SU-DHL-6 (cell line): ENCODE results near the gene HOXB1.

Experiments used
- H2AFZ ChIP-seq: fragments of 200-600 bp; sonication (generic); 2 replicates; pipeline ENCODE4 v1.6.1; 2014; ENCODE audit warnings: low read depth, mild to moderate bottlenecking, moderate library complexity, mixed read lengths, antibody characterized with exemption, low read length; ENCODE audit not compliant: severe bottlenecking
- H3F3A ChIP-seq: fragments of 200-600 bp; shearing (Covaris generic); 2 replicates; pipeline ENCODE4 v1.6.0; 2016; ENCODE audit warnings: antibody characterized with exemption, mild to moderate bottlenecking; ENCODE audit not compliant: insufficient read depth
- H3K27ac ChIP-seq: fragments of 200-600 bp; sonication (generic); 2 replicates; pipeline ENCODE4 v1.5.1; 2016; ENCODE audit warnings: low read depth, mild to moderate bottlenecking, low read length, moderate library complexity, mixed read lengths
- H3K27me3 ChIP-seq: fragments of 200-600 bp; sonication (generic), shearing (Covaris generic); 2 replicates; pipeline ENCODE4 v1.6.0; 2014; ENCODE audit warnings: mild to moderate bottlenecking, low read length
- H3K36me3 ChIP-seq: fragments of 200-600 bp; sonication (generic); 2 replicates; pipeline ENCODE4 v1.6.1; 2014; ENCODE audit warnings: mild to moderate bottlenecking, low read length, mixed read lengths
- H3K4me2 ChIP-seq: fragments of 300-600, 200-600 bp; shearing (Covaris generic), sonication (generic); 2 replicates; pipeline ENCODE4 v1.6.0; 2014; ENCODE audit warnings: low read length, low read depth, mild to moderate bottlenecking; ENCODE audit not compliant: poor library complexity, severe bottlenecking
- H3K4me3 ChIP-seq: fragments of 200-600 bp; sonication (generic); 2 replicates; pipeline ENCODE4 v1.5.1; 2014; ENCODE audit warnings: antibody characterized with exemption, low read length, mild to moderate bottlenecking, mixed read lengths; ENCODE audit not compliant: insufficient read depth, poor library complexity, severe bottlenecking
- H3K79me2 ChIP-seq: fragments of 200-600 bp; sonication (generic); 2 replicates; pipeline ENCODE4 v1.6.1; 2014; ENCODE audit warnings: mild to moderate bottlenecking, low read length, moderate library complexity; ENCODE audit not compliant: insufficient read depth
- H3K9ac ChIP-seq: fragments of 200-600 bp; sonication (generic); 2 replicates; pipeline ENCODE4 v1.7.0; 2014; ENCODE audit warnings: mild to moderate bottlenecking, low read length
- H3K9me2 ChIP-seq: fragments of 200-600 bp; sonication (generic); replicated peaks from 2 replicates; pipeline ENCODE4 v1.6.1; 2014; ENCODE audit warnings: low read length; ENCODE audit not compliant: insufficient read depth
- H3K9me3 ChIP-seq: fragments of 200-600 bp; sonication (generic); 2 replicates; pipeline ENCODE4 v1.6.1; 2014; ENCODE audit warnings: low read length, mixed read lengths; ENCODE audit not compliant: insufficient read depth
- H4K20me1 ChIP-seq: fragments of 200-600 bp; sonication (generic); 2 replicates; pipeline ENCODE4 v1.6.1; 2014; ENCODE audit warnings: low read depth, mild to moderate bottlenecking, antibody characterized with exemption, low read length, moderate library complexity, mixed read lengths
- CTCF ChIP-seq: fragments of 200-600 bp; sonication (generic); IDR thresholded peaks from one replicate; pipeline ENCODE4 v1.5.1; 2017; ENCODE audit warnings: antibody characterized with exemption, mild to moderate bottlenecking, low read length, moderate library complexity; ENCODE audit not compliant: insufficient read depth, poor library complexity, severe bottlenecking
- EZH2phosphoT487 ChIP-seq: fragments of 200-600 bp; sonication (generic), shearing (Covaris generic); conservative IDR thresholded peaks from 2 replicates; pipeline ENCODE4 v1.6.1; 2018; ENCODE audit warnings: mild to moderate bottlenecking, antibody characterized with exemption, low read length, moderate library complexity, mixed read lengths

Gene HOXB1

GRCh38 chr17:48546137-48546923 is 15.5 kb upstream of the HOXB1 start:
- Histone ChIP-seq H3K4me2 (no peak overlapping the region), H3F3A (no peaks in the 10 kb centered on the region), H3K9ac (no peak overlapping the region), H3K27me3 (no peaks in the 10 kb centered on the region), H2AFZ (no peak overlapping the region), H3K36me3 (no peaks in the 10 kb centered on the region), H3K9me3 (no peaks in the 10 kb centered on the region), H3K27ac (no peak overlapping the region), H3K79me2 (no peaks in the 10 kb centered on the region), H4K20me1 (no peaks in the 10 kb centered on the region), H3K4me3 (no peak overlapping the region), H3K9me2 (no peaks in the 10 kb centered on the region)
- TF ChIP-seq EZH2phosphoT487 (no peak), CTCF (no peak)

- H3K4me2 ChIP-seq = no peak overlapping the region
- H3K36me3 ChIP-seq = no peaks in the 10 kb centered on the region
- H4K20me1 ChIP-seq = no peaks in the 10 kb centered on the region
- no peak overlapping the region for H3K4me3 ChIP-seq
- H2AFZ ChIP-seq = no peak overlapping the region
- no peak overlapping the region for H3K27ac ChIP-seq
- H3K79me2 ChIP-seq = no peaks in the 10 kb centered on the region
- TF ChIP-seq CTCF = no peak
- TF ChIP-seq EZH2phosphoT487 = no peak
- H3K27me3 ChIP-seq = no peaks in the 10 kb centered on the region
- H3K9me3 ChIP-seq = no peaks in the 10 kb centered on the region
- H3K9me2 ChIP-seq = no peaks in the 10 kb centered on the region
- no peak overlapping the region for H3K9ac ChIP-seq
- H3F3A ChIP-seq = no peaks in the 10 kb centered on the region
These were observed 14.7 kb upstream of the HOXB1 start for GRCh38 chr17:48545539-48545938.

GRCh38 chr17:48545022-48545375 is 14.2 kb upstream of the HOXB1 start, which contains the start of gene HOXB2:
Gene HOXB2, minus strand, starts transcription at chr17:48545109. Its CDS starts 198 bp downstream, at chr17:48544911.
- H3K9me2 ChIP-seq = no peaks in the 10 kb centered on the region
- no peak within 1 kb of the TSS for H3K27ac ChIP-seq
- H4K20me1 ChIP-seq = no peaks in the 10 kb centered on the region
- H3K79me2 ChIP-seq = no peaks in the 10 kb centered on the region
- no peak within 1 kb of the TSS for H3K9ac ChIP-seq
- no peaks in the 10 kb centered on the region for H3K36me3 ChIP-seq
- no peaks in the 10 kb centered on the region for H3K9me3 ChIP-seq
- no peaks in the 10 kb centered on the region for H3K27me3 ChIP-seq
- H3K4me2 ChIP-seq = no peak within 1 kb of the TSS
- no peaks in the 10 kb centered on the region for H3F3A ChIP-seq
- no peak for TF ChIP-seq EZH2phosphoT487
- no peak for TF ChIP-seq CTCF
- H3K4me3 ChIP-seq = no peak within 1 kb of the TSS
- no peak within 1 kb of the TSS for H2AFZ ChIP-seq
